Measurements from ENCODE around the gene ARHGAP32.

- no peak for TF ChIP-seq POLR2A (IDR thresholded peaks at IDR 0.05; ENCODE audit: low read length)
- no peak for TF ChIP-seq GATA1 (IDR thresholded peaks at IDR 0.05; ENCODE audit: low read depth, low read length)
Observed at GRCh38 chr11:129223701-129224149, 31.6 kb upstream of the ARHGAP32 start.

All from erythroblast (primary cell).